PC-9 (cell line): ENCODE measurements around the gene ALKBH4. TPM values are rescaled to one million over a fixed set of nuclear protein-coding genes. Genes with fewer than 3 reads are reported as not detected.

Source experiments
- BruUV-seq: library from RNA; stranded (reverse); fragments of 400-500 nt; replicated peaks from 2 replicates; lab custom pipeline; 2021; lab: Mats Ljungman, UMichigan
- CTCF ChIA-PET: fragments of 300-600 bp; sonication (Branson Sonifier 250); formaldehyde crosslinking; loops from one replicate; lab custom pipeline; 2022; ENCODE audit warnings: antibody characterized with exemption; lab: Charles Lee
- POLR2A ChIA-PET: fragments of 300-600 bp; sonication (Branson Sonifier 250); formaldehyde crosslinking; loops from one replicate; lab custom pipeline; 2022; ENCODE audit warnings: antibody characterized with exemption; ENCODE audit not compliant: unreplicated experiment; lab: Charles Lee
- DNase-seq, 2 experiments: peaks; one replicate each; pipeline versions ENCODE4 v3.0.0 to v3.0.0-alpha.2; 2015 to 2022; ENCODE audit warnings: mixed read lengths in 1 of 2
- H2AFZ ChIP-seq: fragments of 200-600 bp; sonication (generic); 2 replicates; pipeline ENCODE4 v1.8.1; 2017; ENCODE audit warnings: antibody characterized with exemption
- H3F3A ChIP-seq: fragments of 200-600 bp; sonication (generic); 2 replicates; pipeline ENCODE4 v1.8.1; 2017; ENCODE audit warnings: antibody characterized with exemption, mild to moderate bottlenecking, low read depth; ENCODE audit not compliant: insufficient read depth
- H3K27ac ChIP-seq: fragments of 200-600 bp; sonication (generic); 2 replicates; pipeline ENCODE4 v1.6.1; 2016; ENCODE audit warnings: mixed run types
- H3K27me3 ChIP-seq: fragments of 200-600 bp; sonication (generic); 2 replicates; pipeline ENCODE4 v1.6.1; 2016; ENCODE audit warnings: low read depth, mixed run types; ENCODE audit not compliant: insufficient read depth
- H3K36me3 ChIP-seq: fragments of 200-600 bp; sonication (generic); 2 replicates; pipeline ENCODE4 v1.6.1; 2016; ENCODE audit warnings: low read depth, mixed run types
- H3K4me1 ChIP-seq: fragments of 200-600 bp; sonication (generic); replicated peaks from 2 replicates; pipeline ENCODE4 v1.6.1; 2016; ENCODE audit warnings: mixed run types; ENCODE audit not compliant: insufficient read depth
- H3K4me2 ChIP-seq: fragments of 200-600 bp; sonication (generic); 2 replicates; pipeline ENCODE4 v1.6.1; 2017; ENCODE audit warnings: mixed run types
- H3K4me3 ChIP-seq: fragments of 200-600 bp; sonication (generic); 2 replicates; pipeline ENCODE4 v1.6.1; 2016; ENCODE audit warnings: mixed run types
- H3K79me2 ChIP-seq: fragments of 200-600 bp; sonication (generic); 2 replicates; pipeline ENCODE4 v1.6.1; 2017; ENCODE audit warnings: low read depth, mixed run types
- H3K9me2 ChIP-seq: fragments of 200-600 bp; sonication (generic); 2 replicates; pipeline ENCODE4 v1.8.1; 2017; ENCODE audit warnings: mild to moderate bottlenecking; ENCODE audit not compliant: insufficient read depth
- H3K9me3 ChIP-seq: fragments of 200-600 bp; sonication (generic); 2 replicates; pipeline ENCODE4 v1.8.1; 2016; ENCODE audit warnings: low read depth; ENCODE audit not compliant: insufficient read depth
- H4K20me1 ChIP-seq: fragments of 200-600 bp; sonication (generic); 2 replicates; pipeline ENCODE4 v1.8.1; 2017; ENCODE audit not compliant: insufficient read depth
- CTCF ChIP-seq: fragments of 200-600 bp; sonication (generic); conservative IDR thresholded peaks from 2 replicates; pipeline ENCODE4 v1.6.1; 2017; ENCODE audit warnings: mixed run types, antibody characterized with exemption, mild to moderate bottlenecking, moderate library complexity
- EZH2 ChIP-seq: fragments of 200-600 bp; sonication (generic); IDR thresholded peaks from 2 replicates; pipeline ENCODE4 v1.8.0; 2017; ENCODE audit warnings: antibody characterized with exemption, low read depth
- intact Hi-C: fragments of 100-400 bp; cut with micrococcal nuclease; formaldehyde crosslinking; loops from one replicate; pipeline ENCODE4 v1.10.0; 2022; ENCODE audit not compliant: unreplicated experiment
- total RNA-seq: library from RNA; stranded (reverse); gene quantifications from 2 replicates; pipeline ENCODE4 v1.2.3, GENCODE V29; 2021

Gene ALKBH4
- total RNA-seq, 1 experiment from 2014 or later = 10.9 TPM

GRCh38 chr7:102431617-102432298, 32.9 kb downstream of the ALKBH4 start:
- Histone ChIP-seq H3K27ac (peak overlapping the region; percentile 9; the same call in 1 of the 2 replicates), H3K79me2 (no peaks in the 10 kb centered on the region), H3K4me1 (0 out of 2 replicates have a peak, but pooled peaks cover 6% of the 10 kb centered on the region), H3F3A (peaks cover 17% of the 10 kb centered on the region), H4K20me1 (no peaks in the 10 kb centered on the region; the same call in 1 of the 2 replicates), H2AFZ (no peak overlapping the region), H3K36me3 (no peaks in the 10 kb centered on the region; the same call in 1 of the 2 replicates), H3K4me3 (no peak overlapping the region), H3K27me3 (no peaks in the 10 kb centered on the region), H3K4me2 (no peak overlapping the region), H3K9me2 (no peaks in the 10 kb centered on the region), H3K9me3 (no peaks in the 10 kb centered on the region)
- intact Hi-C loops = no loop called here
- BruUV-seq = no TSS peak
- CTCF ChIA-PET = no interaction called here
- DNase-seq = no peak
- POLR2A ChIA-PET = interaction anchor here (0.8 kb wide), 1 partner anchor 24 kb away, joined by 3 read pairs; no protein-coding TSS in a partner anchor
- TF ChIP-seq EZH2 (no peak), CTCF (no peak)

GRCh38 chr7:102429141-102429899, 35.3 kb downstream of the ALKBH4 start:
- Histone ChIP-seq H3K4me1 (0 out of 2 replicates have a peak, but pooled peaks cover 2% of the 10 kb centered on the region), H3K36me3 (no peaks in the 10 kb centered on the region; the same call in 1 of the 2 replicates), H3K4me3 (no peak overlapping the region), H2AFZ (no peak overlapping the region), H3K4me2 (no peak overlapping the region), H3K27ac (no peak overlapping the region), H3K27me3 (no peaks in the 10 kb centered on the region), H3K9me2 (no peaks in the 10 kb centered on the region), H3K9me3 (no peaks in the 10 kb centered on the region), H3F3A (peaks cover 17% of the 10 kb centered on the region), H3K79me2 (no peaks in the 10 kb centered on the region), H4K20me1 (no peaks in the 10 kb centered on the region; the same call in 1 of the 2 replicates)
- no peak for TF ChIP-seq CTCF
- no peak for TF ChIP-seq EZH2
- intact Hi-C loops = no loop called here
- POLR2A ChIA-PET = interaction anchor here (0.6 kb wide), 1 partner anchor 27 kb away, joined by 3 read pairs; no protein-coding TSS in a partner anchor
- no TSS peak for BruUV-seq
- DNase-seq = no peak
- CTCF ChIA-PET = no interaction called here

- intact Hi-C loops = no loop called here
- DNase-seq = no peak
- H3K27ac ChIP-seq = no peak overlapping the region
- TF ChIP-seq EZH2 = no peak
- H2AFZ ChIP-seq = no peak overlapping the region
- H4K20me1 ChIP-seq = no peaks in the 10 kb centered on the region; the same call in 1 of the 2 replicates
- no peak overlapping the region for H3K4me3 ChIP-seq
- peaks cover 5% of the 10 kb centered on the region for H3K4me1 ChIP-seq
- H3K79me2 ChIP-seq = no peaks in the 10 kb centered on the region
- BruUV-seq = TSS peak; percentile 9
- H3K9me3 ChIP-seq = no peaks in the 10 kb centered on the region
- POLR2A ChIA-PET = no interaction called here
- CTCF ChIA-PET = interaction anchor here (0.7 kb wide), 1 partner anchor 25 kb away, joined by 3 read pairs; no protein-coding TSS in a partner anchor
- H3F3A ChIP-seq = peaks cover 11% of the 10 kb centered on the region
- no peaks in the 10 kb centered on the region for H3K9me2 ChIP-seq
- no peaks in the 10 kb centered on the region; the same call in 1 of the 2 replicates for H3K36me3 ChIP-seq
- H3K4me2 ChIP-seq = no peak overlapping the region
- no peaks in the 10 kb centered on the region for H3K27me3 ChIP-seq
Measured at GRCh38 chr7:102427019-102427405, 37.7 kb downstream of the ALKBH4 start.
